Neural crest cell (in vitro differentiated cells): ENCODE data around the gene PRKRA. TPM values are rescaled to one million over a fixed set of nuclear protein-coding genes. Genes with fewer than 3 reads are reported as not detected.

ENCODE experiments used
- DNase-seq: peaks from one replicate; pipeline ENCODE4 v3.0.0; 2021; ENCODE audit warnings: low read depth, mixed read lengths, low spot score
- H3K27ac Mint-ChIP-seq: one replicate; pipeline ENCODE4 v1.8.0; 2021; ENCODE audit warnings: mild to moderate bottlenecking, mixed read lengths; ENCODE audit not compliant: unreplicated experiment
- H3K27me3 Mint-ChIP-seq: 2 replicates; pipeline ENCODE4 v1.8.0; 2021; ENCODE audit warnings: low read depth, mild to moderate bottlenecking, mixed read lengths
- H3K36me3 Mint-ChIP-seq: 2 replicates; pipeline ENCODE4 v1.8.0; 2021; ENCODE audit warnings: low read depth, mild to moderate bottlenecking, mixed read lengths
- H3K4me1 Mint-ChIP-seq: 2 replicates; pipeline ENCODE4 v1.8.0; 2021; ENCODE audit warnings: mixed read lengths
- H3K4me3 Mint-ChIP-seq: one replicate; pipeline ENCODE4 v1.8.0; 2021; ENCODE audit warnings: mild to moderate bottlenecking, mixed read lengths
- H3K9me3 Mint-ChIP-seq: 2 replicates; pipeline ENCODE4 v1.8.0; 2021; ENCODE audit warnings: mixed read lengths
- total RNA-seq: library from RNA; stranded (reverse); gene quantifications from 2 replicates; pipeline ENCODE4 v1.2.1, GENCODE V29; 2021
- TF ChIP-seq, protein P1 (sequence below): fragments of 200-600 bp; sonication (generic); conservative IDR thresholded peaks from 2 replicates; pipeline ENCODE4 v1.5.0; 2021; ENCODE audit warnings: antibody characterized with exemption, mild to moderate bottlenecking

The PRKRA gene
- total RNA-seq, 1 donor from 2014 or later, result 96.3 TPM

DNA sequence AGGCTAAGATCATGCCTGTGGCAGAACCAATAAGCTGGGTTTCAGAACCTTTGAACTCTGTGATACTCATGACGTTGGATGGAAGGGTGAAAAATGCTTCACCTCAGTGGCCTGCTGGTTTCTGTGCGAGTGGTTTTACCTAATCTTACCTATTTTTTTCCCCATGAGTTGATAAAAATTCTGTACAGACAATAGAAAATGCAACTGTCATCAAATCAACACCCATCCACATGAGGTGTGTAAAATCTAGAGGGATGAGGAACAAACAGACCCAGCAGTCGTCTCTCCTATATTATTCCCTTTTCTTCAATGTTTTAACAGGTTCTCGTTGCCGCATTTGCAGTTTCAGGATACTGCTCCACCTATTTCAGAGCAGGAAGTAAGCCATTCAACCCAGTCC lies 67.3 kb downstream of the PRKRA start:
- Mint-ChIP-seq H3K4me3 (no peak overlapping the region), H3K36me3 (peaks cover 6% of the 10 kb centered on the region), H3K4me1 (no peaks in the 10 kb centered on the region), H3K27me3 (no peaks in the 10 kb centered on the region), H3K9me3 (no peaks in the 10 kb centered on the region), H3K27ac (no peak overlapping the region)
- no peak for DNase-seq
- TF ChIP-seq, protein P1, sequence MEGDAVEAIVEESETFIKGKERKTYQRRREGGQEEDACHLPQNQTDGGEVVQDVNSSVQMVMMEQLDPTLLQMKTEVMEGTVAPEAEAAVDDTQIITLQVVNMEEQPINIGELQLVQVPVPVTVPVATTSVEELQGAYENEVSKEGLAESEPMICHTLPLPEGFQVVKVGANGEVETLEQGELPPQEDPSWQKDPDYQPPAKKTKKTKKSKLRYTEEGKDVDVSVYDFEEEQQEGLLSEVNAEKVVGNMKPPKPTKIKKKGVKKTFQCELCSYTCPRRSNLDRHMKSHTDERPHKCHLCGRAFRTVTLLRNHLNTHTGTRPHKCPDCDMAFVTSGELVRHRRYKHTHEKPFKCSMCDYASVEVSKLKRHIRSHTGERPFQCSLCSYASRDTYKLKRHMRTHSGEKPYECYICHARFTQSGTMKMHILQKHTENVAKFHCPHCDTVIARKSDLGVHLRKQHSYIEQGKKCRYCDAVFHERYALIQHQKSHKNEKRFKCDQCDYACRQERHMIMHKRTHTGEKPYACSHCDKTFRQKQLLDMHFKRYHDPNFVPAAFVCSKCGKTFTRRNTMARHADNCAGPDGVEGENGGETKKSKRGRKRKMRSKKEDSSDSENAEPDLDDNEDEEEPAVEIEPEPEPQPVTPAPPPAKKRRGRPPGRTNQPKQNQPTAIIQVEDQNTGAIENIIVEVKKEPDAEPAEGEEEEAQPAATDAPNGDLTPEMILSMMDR, result no peak

Other genes with a start within 250 kb of the PRKRA start
- gene PJVK, start 203 bp upstream of the PRKRA start, total RNA-seq, result 5.8 and 6.2 TPM in 2 replicates
- 25.2 and 28.3 TPM in 2 replicates for gene FKBP7, start 27.4 kb upstream of the PRKRA start, total RNA-seq
- gene PLEKHA3, start 29.3 kb upstream of the PRKRA start, total RNA-seq, result 22.0 and 23.2 TPM in 2 replicates